Transverse colon (tissue), 3 donors: Measurements from ENCODE around the gene CPNE4.

Experiments
- CTCF ChIP-seq, 5 experiments: fragments of 200-600 bp in 3 of 5; fragments of 450-650 bp in 2 of 5; sonication (generic) in 3 of 5; IDR thresholded peaks; 1 replicate in 2 of 5; 2 replicates in 3 of 5; pipeline ENCODE4 v1.5.1; 2016 to 2017; ENCODE audit warnings: antibody characterized with exemption in 5 of 5, inconsistent platforms in 3 of 5, mild to moderate bottlenecking in 2 of 5, moderate library complexity in 1 of 5
- EP300 ChIP-seq: sonication (generic); formaldehyde crosslinking; IDR thresholded peaks from one replicate; pipeline ENCODE4 v1.6.1; 2017; ENCODE audit warnings: antibody characterized with exemption, low read depth
- POLR2A ChIP-seq: fragments of 450-650 bp; IDR thresholded peaks from one replicate; pipeline ENCODE4 v1.6.1; 2016; ENCODE audit warnings: antibody characterized with exemption, mild to moderate bottlenecking, moderate library complexity

- TF ChIP-seq POLR2A (no peak), CTCF (IDR thresholded peaks at IDR 0.05) (no peak), EP300 (no peak)
Observed at GRCh38 chr3:131912255-131912654, 122.6 kb downstream of the CPNE4 start.
